Measurements from ENCODE around the gene SCGB1C1. TPM values are rescaled to one million over a fixed set of nuclear protein-coding genes. Genes with fewer than 3 reads are reported as not detected.

The SCGB1C1 gene
- total and polyA plus RNA-seq, 9 of the 15 experiments (the other 6 are each of a cell fraction or from before 2014, with no cell fraction given) = not detected

DNA sequence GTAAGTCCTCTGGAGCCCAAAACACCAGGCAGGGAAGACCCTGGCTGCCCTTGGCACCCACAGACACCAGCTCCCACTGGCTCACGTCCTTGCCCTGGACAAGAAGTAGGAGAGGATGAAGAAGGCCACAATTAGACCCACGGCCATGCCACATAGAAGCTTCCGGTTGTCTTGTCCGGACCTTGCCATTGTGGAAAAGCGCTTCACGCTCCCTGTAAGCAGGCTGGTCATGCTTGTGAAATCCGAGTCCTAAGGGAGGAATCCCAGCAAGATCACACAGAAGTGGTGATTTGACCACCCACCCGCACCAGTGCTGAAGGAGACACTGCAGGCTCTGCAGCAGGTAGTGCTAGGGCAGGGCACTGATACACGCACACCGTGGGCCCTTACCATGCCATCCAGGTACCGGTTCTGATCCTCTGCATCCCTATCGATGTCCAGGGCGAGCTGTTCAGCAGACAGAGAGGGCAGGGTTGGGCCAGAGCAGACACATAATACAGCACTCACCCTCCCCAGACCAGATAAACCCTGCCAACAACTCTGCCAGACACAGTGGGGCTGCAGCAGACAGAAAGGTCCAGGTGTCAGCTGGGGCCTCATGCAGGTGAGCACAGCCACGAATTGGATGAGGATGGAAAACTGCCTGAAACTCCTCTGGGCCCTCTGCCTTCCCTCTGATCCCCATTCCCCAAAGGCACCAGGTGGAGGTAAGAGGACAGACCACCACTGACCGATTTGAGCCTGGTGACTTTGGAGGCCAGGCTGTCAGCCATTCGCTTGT lies 12.5 kb downstream of the SCGB1C1 start:
- no peak overlapping the region; the same call in 2 of the 3 replicates for H3K27ac ChIP-seq (ENCODE audit: extremely low read depth, low read depth, low read length)
- peak overlapping the region; percentile 92; the same call in 1 of the 2 replicates for H3K4me2 ChIP-seq (ENCODE audit: insufficient read depth, low read length)
- ATAC-seq = no peak
- H3K9me1 ChIP-seq (ENCODE audit: control insufficient read depth, insufficient read depth, low read length) = peaks cover 4% of the 10 kb centered on the region
- DNase-seq (ENCODE audit: extremely low read depth in 1 of 4, low spot score in 3 of 4) = no peak
- H3K27me3 ChIP-seq (ENCODE audit: control insufficient read depth in 2 of 2, insufficient read depth in 2 of 2, low read length in 2 of 2) = no peaks in the 10 kb centered on the region; a peak in 1 of 5 replicates
- no peak for TF ChIP-seq ZNF668 (CRISPR knock-in tag; IDR thresholded peaks at IDR 0.05)
- TF ChIP-seq TEAD2 (tag; IDR thresholded peaks at IDR 0.05) = no peak
- TF ChIP-seq, protein P1, sequence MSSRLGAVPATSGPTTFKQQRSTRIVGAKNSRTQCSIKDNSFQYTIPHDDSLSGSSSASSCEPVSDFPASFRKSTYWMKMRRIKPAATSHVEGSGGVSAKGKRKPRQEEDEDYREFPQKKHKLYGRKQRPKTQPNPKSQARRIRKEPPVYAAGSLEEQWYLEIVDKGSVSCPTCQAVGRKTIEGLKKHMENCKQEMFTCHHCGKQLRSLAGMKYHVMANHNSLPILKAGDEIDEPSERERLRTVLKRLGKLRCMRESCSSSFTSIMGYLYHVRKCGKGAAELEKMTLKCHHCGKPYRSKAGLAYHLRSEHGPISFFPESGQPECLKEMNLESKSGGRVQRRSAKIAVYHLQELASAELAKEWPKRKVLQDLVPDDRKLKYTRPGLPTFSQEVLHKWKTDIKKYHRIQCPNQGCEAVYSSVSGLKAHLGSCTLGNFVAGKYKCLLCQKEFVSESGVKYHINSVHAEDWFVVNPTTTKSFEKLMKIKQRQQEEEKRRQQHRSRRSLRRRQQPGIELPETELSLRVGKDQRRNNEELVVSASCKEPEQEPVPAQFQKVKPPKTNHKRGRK (tag; IDR thresholded peaks at IDR 0.05) = no peak
- no peak for TF ChIP-seq TCF3 (CRISPR knock-in tag; IDR thresholded peaks at IDR 0.05)
- TF ChIP-seq POLR2AphosphoS5 (IDR thresholded peaks at IDR 0.05; ENCODE audit: control insufficient read depth, insufficient read depth, low read depth, low read length) = 0 out of 2 replicates have a peak, but pooled peaks have one; percentile 6
- TF ChIP-seq TSC22D4 (tag; IDR thresholded peaks at IDR 0.05) = no peak
- no peak for TF ChIP-seq BRD4 (IDR thresholded peaks at IDR 0.05)
- TF ChIP-seq PURB (CRISPR knock-in tag; IDR thresholded peaks at IDR 0.05; ENCODE audit: low read depth) = no peak
- TF ChIP-seq, protein P2, sequence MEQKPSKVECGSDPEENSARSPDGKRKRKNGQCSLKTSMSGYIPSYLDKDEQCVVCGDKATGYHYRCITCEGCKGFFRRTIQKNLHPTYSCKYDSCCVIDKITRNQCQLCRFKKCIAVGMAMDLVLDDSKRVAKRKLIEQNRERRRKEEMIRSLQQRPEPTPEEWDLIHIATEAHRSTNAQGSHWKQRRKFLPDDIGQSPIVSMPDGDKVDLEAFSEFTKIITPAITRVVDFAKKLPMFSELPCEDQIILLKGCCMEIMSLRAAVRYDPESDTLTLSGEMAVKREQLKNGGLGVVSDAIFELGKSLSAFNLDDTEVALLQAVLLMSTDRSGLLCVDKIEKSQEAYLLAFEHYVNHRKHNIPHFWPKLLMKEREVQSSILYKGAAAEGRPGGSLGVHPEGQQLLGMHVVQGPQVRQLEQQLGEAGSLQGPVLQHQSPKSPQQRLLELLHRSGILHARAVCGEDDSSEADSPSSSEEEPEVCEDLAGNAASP (IDR thresholded peaks at IDR 0.05) = no peak
- no peak for TF ChIP-seq ZBTB7A (IDR thresholded peaks at IDR 0.05; ENCODE audit: borderline replicate concordance, control insufficient read depth, low read depth, low read length)
- TF ChIP-seq RBFOX2 (IDR thresholded peaks at IDR 0.05; ENCODE audit: low read depth, low read length) = peak; percentile 28
- TF ChIP-seq FOXM1 (IDR thresholded peaks at IDR 0.05; ENCODE audit: low read depth) = no peak
- no peak for TF ChIP-seq FOXM1 (CRISPR knock-in tag; IDR thresholded peaks at IDR 0.05; ENCODE audit: low read depth)
- TF ChIP-seq STAT6 (CRISPR knock-in tag; IDR thresholded peaks at IDR 0.05) = no peak
- TF ChIP-seq DACH1 (IDR thresholded peaks at IDR 0.05; ENCODE audit: partially characterized antibody) = no peak
- no peak for TF ChIP-seq YBX1 (IDR thresholded peaks at IDR 0.05)
- no peak for TF ChIP-seq HNRNPLL (IDR thresholded peaks at IDR 0.05; ENCODE audit: low read depth, low read length, poor library complexity, severe bottlenecking)
- 93% methylated on average over 16 of the region's 16 CpGs for WGBS (ENCODE audit: insufficient coverage, low coverage, missing lambda C conversion rate)
- no peaks in the 10 kb centered on the region for H3K9me3 ChIP-seq (replicated peaks; ENCODE audit: control insufficient read depth, insufficient read depth, low read depth, low read length)
- peak overlapping the region; percentile 96 for H3K4me3 ChIP-seq
- no peak overlapping the region for H2AFZ ChIP-seq (ENCODE audit: low read depth, low read length)
- H3K79me2 ChIP-seq (ENCODE audit: control insufficient read depth, insufficient read depth, low read length) = peaks cover 62% of the 10 kb centered on the region
- peaks cover 38% of the 10 kb centered on the region for H4K20me1 ChIP-seq (replicated peaks; ENCODE audit: control insufficient read depth, insufficient read depth, low read length)
- CTCF ChIA-PET (ENCODE audit: low intra/inter-chr PET ratio) = no interaction called here
- no peak for FAIRE-seq
- intact Hi-C loops (cut with micrococcal nuclease) (loop anchor here (2.0 kb wide), 1 partner anchor 31 kb away; the partner anchor contains the start of genes PSMD13 and SIRT3), in situ Hi-C loops (cut with MboI) (no loop called here)
- BruUV-seq (replicated peaks) = no TSS peak
- POLR2A ChIA-PET = interaction anchor here (0.7 to 2.4 kb wide), 8 partner anchors 7 to 255 kb away, joined by 3 to 23 read pairs (median 4); a partner anchor contains a TSS
- peaks cover 38 to 54% of the 10 kb centered on the region in 2 experiments; a peak in 4 of 5 replicates for H3K4me1 ChIP-seq (replicated peaks in 1 of 2; ENCODE audit: control insufficient read depth in 2 of 2, insufficient read depth in 2 of 2, low read length in 2 of 2)
- H3K36me3 ChIP-seq (ENCODE audit: control insufficient read depth, insufficient read depth, low read length) = peaks cover 65% of the 10 kb centered on the region
- peak overlapping the region in 1 of 2 experiments; percentile 98; a peak in 2 of 4 replicates for H3K9ac ChIP-seq (ENCODE audit: insufficient read depth in 1 of 2, low read depth in 2 of 2, low read length in 2 of 2)

Data from K562 (cell line).